ENCODE data around the gene PHF23.
A peak's percentile ranks its signal among the peaks of the same experiment; 100 is the strongest.

PHF23 gene

GRCh38 chr17:7219812-7220592 is 19.3 kb downstream of the PHF23 start, which contains the start of the genes ACADVL and DLG4:
TSS of gene ACADVL (plus strand) at chr17:7219938. CDS start at chr17:7219985, 47 bp downstream.
TSS of gene DLG4 (minus strand) at chr17:7219836.
- peak; percentile 83 for DNase-seq (ENCODE audit: low spot score)

- DNase-seq (ENCODE audit: low spot score), result no peak
Measured at GRCh38 chr17:7219229-7219811, 19.9 kb downstream of the PHF23 start.

GRCh38 chr17:7218758-7219157 is 20.5 kb downstream of the PHF23 start:
- DNase-seq (ENCODE audit: low spot score), result no peak

GRCh38 chr17:7218166-7218565 is 21.1 kb downstream of the PHF23 start:
- no peak for DNase-seq (ENCODE audit: low spot score)

GRCh38 chr17:7217113-7217987 is 21.9 kb downstream of the PHF23 start:
- DNase-seq (ENCODE audit: low spot score), result no peak

GRCh38 chr17:7216242-7217112 is 22.8 kb downstream of the PHF23 start:
- no peak for DNase-seq (ENCODE audit: low spot score)

- DNase-seq (ENCODE audit: low spot score), result no peak
Measured at GRCh38 chr17:7215652-7216180, 23.5 kb downstream of the PHF23 start.

GRCh38 chr17:7215136-7215638 is 24.1 kb downstream of the PHF23 start:
- no peak for DNase-seq (ENCODE audit: low spot score)

GRCh38 chr17:7214300-7215135 is 24.7 kb downstream of the PHF23 start:
- DNase-seq (ENCODE audit: low spot score), result peak; percentile 100

- DNase-seq (ENCODE audit: low spot score), result peak; percentile 87
Measured at GRCh38 chr17:7213895-7214299, 25.4 kb downstream of the PHF23 start.

GRCh38 chr17:7211491-7212273 is 27.6 kb downstream of the PHF23 start:
- DNase-seq (ENCODE audit: low spot score), result no peak

- DNase-seq (ENCODE audit: low spot score), result no peak
Measured at GRCh38 chr17:7208754-7209460, 30.4 kb downstream of the PHF23 start.

- no peak for DNase-seq (ENCODE audit: low spot score)
Measured at GRCh38 chr17:7208027-7208571, 31.2 kb downstream of the PHF23 start.

- no peak for DNase-seq (ENCODE audit: low spot score)
Measured at GRCh38 chr17:7207120-7208001, 31.9 kb downstream of the PHF23 start.

GRCh38 chr17:7205561-7205960 is 33.7 kb downstream of the PHF23 start:
- no peak for DNase-seq (ENCODE audit: low spot score)

GRCh38 chr17:7204828-7205461 is 34.3 kb downstream of the PHF23 start:
- peak; percentile 98 for DNase-seq (ENCODE audit: low spot score)

- no peak for DNase-seq (ENCODE audit: low spot score)
Measured at GRCh38 chr17:7204336-7204735, 34.9 kb downstream of the PHF23 start.
